HUDEP-2 (cell line): Measurements from ENCODE around the gene MED14.
A peak's percentile ranks its signal among the peaks of the same experiment; 100 is the strongest.
"Not testable (repeated sequence)": the region's sequence is repeated elsewhere in the genome, so short reads cannot be mapped to it uniquely, and the experiment has no call there.

Experiments
- DNase-seq, 76 experiments: peaks; one replicate each; lab custom pipeline; 2025; ENCODE audit not compliant: unreplicated experiment in 76 of 76; lab: John Stamatoyannopoulos, UW

Gene MED14

DNA sequence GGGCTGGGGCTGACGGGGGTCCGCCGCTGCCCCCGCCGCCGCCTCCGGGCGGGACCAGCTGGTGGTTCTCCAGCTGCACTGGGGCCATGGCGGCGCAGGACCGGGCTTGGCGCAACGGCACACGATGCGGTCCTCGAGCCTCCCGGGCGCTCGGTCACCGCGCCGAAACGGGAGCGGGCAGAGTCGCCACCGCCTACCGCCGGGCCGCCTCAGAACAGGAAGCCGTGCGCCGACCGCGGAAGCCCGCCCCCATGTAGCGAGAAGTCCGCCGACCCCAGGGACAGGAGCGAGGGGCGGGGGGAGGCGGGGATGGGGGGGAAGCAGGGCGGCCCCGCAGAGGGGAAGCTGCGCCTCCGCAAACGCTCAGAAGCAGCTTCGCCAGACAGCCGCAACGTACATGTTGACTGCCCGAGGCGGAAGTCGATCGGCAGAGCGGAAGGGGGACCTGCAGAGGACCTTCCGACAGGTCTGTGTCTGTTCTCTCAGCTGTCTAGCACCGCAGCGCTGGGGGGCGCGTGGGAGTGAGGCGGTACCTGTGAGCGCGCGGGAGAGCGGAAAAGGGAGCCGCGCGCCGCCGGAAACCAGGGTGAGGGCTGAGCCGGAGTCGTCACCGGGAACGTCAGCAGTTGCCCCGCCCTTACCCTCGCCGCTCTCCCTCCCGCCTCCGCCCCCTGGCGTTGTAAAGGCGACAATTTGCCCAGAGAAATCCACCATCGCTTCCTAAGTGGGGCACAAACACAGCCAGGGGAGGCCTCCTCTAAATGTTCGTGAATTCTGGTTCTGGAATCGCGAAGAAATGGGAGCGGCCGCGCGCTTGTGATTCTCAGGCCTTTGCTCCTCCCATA, at the start of gene MED14:
MED14 (minus strand) TSS at position 218 of the 845 bp plus-strand sequence; CDS start at position 88, 130 bp downstream.
- DNase-seq = peak in 75 of 76 experiments; percentile 1 to 89 (median 75)

DNA sequence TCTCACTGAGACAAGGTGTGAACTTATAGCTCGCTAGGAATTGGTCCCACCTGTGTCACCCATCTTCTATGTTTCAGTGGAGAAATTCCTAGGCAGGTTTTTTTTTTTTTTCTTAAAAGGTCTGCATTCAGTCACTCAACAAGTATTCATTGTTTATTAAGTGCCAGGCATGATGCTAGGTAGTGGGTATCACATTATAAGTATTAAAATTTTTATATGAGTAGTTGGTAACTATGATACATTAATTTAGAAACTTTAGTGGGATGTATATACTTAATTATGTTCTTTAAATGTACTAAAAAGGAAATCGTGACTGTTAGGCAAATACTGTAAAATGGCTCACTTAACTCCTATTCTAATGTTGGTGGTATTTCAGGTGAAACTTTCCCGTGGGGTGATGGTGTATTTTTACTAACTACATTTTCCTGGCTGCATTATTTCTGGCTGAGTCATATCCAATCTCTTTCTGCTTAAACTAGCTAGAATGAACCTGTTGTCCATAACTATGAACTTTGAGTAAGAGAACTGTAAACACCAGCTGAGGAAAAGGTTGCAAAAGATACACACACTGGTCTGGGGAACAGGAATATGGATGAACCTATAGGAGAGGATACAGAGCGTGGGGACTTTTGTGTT, 49.3 kb upstream of the MED14 start:
- no peak for DNase-seq

DNA sequence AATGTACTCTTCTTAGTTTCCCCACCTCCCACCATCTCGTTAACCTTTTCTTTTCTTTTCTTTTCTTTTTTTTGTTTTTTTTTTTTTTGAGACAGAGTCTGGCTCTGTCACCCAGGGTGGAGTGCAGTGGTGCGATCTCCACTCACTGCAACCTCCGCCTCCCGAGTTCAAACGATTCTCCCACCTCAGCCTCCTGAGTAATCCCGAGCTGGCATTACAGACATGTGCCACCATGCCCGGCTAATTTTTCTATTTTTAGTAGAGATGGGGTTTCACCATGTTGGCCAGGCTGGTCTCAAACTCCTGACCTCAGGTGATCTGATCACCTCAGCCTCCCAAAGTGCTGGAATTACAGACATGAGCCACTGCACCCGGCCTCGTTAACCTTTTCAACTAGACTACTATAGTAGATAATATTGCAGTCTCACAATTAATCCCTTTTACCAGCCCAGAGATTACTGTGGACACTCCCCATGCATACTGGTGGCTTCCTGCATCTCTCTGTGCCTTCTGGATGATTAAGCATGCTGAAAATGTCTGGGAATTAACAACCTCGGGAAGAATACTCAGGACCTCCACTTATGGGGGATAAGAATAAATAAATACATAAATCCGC, 47.4 kb upstream of the MED14 start:
- not testable (repeated sequence) for DNase-seq

DNA sequence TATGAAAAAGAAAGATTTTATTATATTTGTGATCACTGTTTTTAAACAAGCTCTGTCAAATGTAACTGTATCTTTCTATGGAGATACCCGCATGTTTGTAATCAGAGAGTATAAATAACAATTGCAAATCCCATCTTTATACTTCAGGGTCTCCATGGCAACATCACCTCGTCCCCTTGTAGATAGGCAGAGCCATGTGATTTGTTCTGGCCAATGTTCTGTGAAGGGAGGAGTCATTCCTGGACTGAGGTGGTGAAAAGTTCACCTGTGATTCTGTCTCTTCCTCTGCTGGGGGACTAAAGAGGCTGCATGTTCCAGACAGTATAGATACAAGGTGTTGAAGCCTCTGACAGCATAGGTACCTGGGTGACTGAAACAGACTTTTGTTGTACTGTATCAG, 45.6 kb upstream of the MED14 start:
- no peak for DNase-seq

DNA sequence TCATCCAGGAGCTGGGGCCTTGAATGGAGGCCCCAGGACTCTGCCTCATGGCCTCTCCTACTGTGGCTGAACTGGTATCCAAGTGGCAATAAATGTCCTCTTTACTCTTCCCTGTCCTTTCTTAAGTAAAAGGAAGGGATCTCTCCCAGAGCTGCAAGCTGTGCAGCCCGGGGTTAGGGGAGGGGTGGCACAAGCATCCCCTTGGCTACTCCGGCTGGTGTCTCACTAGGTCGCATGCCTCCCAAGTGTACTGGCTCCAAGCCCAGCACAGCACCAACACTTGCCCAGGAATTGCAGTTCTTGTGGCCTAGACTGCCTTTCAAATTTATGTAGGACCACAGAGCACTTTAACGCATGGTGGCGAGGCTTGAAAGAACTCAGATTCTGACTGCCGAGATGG, 44.7 kb upstream of the MED14 start:
- DNase-seq = no peak

DNA sequence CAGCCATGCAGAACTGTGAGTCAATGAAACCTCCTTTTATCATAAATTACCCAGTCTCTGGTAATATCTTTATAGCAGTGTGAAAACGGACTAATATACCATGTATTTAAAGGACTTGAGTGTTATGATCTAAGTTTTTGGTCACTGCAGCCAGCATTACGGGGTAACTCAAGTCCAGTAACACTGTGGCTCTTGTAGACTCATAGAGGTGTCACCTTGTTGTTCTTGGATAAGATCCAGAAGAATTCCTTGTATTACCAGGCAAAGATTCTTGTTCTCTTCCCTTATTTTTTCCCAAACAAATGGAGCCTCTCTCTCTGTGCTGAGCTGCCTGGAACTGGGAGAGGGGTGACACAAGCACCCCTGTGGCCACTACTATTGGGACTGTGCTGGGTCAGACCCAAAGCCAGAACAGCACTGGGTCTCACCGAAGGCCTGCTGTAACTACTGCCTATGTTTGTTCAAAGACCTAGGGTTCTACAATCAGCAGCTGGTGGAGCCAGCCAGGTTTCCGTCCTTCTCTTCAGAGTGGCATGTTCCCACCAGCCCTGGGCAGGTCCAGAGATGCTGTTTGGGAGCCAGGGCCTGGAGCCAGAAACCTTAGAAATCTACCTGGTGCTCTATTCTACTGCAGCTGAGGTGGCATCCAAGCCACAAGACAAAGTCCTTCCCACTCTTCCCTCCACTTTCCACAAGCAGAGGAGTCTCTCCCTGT, 43.7 kb upstream of the MED14 start:
- no peak for DNase-seq

DNA sequence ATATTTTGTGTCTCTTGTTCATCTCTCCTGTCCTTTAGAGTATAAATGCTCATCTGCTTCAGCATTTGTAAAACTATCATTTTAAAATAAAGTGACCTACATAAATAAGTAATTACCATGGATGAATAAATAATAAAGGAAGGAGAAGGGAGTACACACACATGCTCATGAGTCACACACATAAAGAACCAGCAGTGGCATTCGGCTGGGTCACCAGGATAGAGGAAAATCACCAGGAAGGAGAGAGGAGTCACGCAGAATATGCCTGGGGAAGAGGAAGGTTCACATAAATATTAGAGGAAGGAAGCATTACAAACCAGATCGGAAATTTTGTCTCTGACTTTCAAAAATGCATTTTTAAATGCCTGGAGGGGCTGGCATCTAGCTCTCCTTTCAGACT, 38.5 kb upstream of the MED14 start:
- DNase-seq = no peak

DNA sequence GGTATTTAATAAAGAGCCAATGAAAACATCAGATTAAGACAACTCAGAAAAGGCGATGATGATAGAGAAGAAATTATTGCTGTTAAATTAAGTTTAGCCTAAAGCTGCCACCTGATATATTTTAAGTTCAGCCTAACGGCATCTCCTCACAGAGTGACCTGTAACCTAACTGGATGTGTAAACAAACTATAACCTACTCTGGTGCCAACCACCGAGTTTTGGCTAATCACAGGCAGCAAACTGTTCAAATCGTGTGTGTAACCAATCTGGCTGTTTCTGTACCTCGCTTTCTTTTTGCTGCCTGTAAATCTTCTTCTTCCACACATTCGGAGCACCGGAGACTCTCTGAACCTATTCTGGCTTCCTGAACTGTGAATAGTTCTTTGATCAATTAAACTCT, 37.8 kb upstream of the MED14 start:
- DNase-seq = no peak

DNA sequence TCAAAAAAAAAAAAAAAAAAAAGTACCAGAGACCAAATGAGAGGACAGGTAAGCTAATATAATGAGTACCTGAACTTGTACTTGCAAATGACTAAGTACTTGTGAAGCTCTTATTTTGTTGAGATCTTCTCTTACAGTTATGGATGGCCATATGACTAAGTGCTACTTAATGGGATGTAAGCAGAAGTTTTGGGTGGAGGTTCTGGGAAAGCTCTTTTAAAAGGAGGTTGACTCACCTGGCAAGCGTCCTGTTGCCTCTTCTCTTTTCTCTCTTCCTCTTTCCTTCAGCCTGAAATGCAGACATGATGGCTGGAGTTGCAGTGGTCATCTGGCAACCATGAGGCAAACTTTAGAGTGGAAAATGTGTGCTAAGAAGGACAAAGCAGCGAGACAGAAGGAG, 36.9 kb upstream of the MED14 start:
- DNase-seq = no peak

DNA sequence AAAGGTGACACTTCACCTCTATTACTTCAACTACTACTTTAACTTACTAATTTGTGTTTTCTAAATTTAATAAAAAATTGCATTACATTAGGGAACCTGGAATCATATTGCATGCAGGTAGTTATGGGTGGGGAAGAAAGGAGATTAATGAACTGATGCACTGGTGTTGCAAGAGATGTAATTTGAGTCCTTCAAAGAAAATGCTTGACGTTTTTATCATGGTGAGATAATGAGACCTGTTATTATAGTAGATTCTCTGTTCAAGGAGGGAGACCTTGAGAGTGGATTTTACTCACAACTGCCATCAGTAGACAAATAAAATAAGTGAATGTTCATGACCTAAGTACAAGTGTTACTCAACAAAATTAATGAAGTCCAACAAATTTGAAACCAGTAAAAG, 26.4 kb upstream of the MED14 start:
- no peak for DNase-seq

DNA sequence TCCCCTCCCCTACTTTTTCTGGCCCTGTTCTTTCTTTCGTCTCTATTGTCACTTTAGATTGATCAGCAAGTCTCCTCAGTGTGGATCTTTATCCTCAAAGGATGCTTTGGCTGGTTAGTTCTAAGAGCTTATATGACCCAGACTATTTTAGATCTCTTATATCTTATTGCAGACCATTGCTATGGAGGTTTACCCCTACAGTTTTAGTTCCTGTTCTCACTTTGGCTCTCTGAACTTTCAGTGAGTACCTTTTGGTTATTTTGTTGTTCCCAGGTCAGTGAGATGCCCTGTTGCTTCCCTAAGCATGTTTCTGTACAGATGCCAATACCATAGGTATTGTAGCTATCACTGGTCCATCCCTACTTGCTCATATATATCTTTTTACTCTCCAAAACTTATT, 24.0 kb upstream of the MED14 start:
- DNase-seq = no peak

DNA sequence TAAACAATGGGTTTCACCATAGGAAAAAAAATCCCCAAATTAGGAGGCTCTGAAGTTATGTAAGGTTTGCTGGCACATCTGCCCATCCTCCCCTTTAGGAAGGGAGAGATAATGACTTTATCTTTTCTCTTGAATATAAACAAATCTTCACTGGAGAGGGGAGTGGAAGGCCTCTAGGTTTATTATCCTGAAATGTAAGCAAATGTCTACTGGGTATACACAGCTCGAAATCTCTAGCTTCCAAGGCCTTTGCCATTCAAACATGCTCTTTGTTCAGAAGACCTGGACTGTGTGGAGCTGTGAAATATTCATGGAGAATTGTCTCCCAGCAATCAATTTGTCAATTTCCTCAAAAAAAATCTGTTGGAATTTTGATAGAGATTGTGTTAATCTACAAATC, 21.7 kb upstream of the MED14 start:
- DNase-seq = no peak

DNA sequence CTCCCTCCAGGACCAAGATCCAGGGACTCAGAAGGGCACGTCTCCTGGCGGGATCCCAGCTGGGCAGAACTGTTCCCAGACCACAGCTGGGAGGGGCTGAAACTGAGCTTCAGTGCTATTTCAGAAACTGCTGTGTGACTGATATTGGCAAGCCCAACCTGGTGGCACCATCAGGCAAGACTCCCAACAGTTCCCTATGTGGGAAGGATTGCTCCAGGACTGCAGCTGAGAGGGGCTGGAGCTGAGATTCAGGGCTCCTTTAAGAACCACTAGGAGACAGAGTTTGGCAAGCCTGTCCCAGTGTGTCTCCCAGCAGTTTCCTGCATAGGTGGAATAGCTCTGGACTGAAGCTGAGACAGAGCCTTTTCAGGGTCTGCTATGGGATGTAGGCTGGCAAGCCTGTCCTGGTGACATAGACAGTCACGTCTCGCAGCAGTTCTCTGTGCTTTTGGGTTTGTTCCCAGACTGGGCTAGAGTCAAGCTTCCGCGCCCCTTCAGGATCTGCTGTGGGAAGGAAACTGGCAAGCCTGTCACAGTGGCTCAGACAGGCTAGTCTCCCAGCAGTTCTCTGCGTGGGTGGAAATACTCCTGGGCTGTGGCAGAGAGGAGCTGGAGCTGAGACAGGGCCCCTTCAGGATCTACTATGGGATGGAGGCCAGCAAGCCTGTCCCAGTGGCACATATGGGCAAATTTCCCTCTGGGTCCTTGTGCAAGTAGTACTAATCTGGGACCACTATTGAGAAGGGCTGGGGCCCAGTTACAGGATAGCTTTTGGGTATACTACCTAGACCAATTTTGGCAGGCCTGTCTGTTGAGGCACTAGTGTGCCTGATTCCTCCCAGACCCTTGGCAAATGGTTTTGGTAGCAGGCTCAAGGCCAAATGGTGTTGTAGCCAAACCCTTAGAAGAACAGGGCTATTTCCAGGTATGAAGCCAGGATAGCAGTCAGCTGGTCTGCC, 20.2 kb upstream of the MED14 start:
- no peak for DNase-seq

DNA sequence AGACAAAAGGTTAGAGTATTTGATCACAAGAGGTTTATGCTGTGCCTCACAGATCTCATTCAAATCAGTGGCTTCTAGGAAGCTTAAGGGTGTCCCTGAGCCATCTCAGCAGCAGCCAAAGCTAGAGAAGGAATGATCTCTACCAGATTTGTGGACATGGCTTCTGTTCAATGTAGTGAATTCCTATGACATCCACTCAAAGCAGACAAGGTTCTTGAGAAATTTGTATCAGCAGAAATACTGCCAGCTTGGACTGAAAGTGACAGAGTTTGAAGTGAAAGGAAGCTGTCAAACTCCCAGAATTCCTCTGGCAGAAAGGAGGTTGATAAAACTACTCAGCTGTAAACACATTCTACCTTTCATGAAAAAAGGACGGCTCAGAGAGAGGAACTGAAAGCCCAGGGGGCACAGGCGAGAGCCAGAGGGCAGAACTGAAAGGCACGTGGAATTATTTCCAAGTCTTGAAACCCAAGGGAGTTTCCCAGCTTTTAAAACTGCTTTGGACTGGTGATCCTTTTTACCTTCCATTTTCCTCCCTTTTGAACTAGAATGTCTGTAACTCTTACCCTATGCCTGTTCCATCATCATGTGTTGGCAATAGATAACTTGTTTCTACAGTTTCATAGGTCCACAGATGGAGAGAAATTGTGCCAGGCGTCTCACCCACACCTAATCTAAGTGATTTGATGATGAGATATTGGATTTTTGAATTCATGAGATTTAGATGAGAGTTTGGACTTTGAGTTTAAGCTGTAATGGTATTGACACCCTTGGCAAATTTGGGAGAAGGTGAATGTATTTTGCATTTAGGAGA, 14.5 kb upstream of the MED14 start:
- DNase-seq = no peak

DNA sequence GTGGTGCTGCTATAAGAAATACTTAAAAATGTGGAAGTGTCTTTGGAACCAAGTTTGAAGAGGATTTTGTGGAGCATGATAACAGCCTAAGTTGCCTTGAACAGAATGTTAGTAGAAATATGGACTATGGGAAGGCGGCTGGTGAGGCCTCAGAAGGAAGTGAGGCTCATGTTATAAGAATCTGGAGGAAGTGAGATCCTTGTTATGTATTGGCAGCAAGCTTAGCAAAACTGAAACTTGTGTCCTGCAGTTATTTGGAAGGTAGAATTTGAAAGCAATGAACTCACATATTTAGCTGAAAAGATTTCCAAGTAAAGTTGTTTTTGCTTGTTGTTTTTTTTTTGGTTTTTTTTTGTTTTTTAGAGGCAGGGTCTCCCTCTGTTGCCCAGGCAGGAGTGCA, 13.6 kb upstream of the MED14 start:
- no peak for DNase-seq

DNA sequence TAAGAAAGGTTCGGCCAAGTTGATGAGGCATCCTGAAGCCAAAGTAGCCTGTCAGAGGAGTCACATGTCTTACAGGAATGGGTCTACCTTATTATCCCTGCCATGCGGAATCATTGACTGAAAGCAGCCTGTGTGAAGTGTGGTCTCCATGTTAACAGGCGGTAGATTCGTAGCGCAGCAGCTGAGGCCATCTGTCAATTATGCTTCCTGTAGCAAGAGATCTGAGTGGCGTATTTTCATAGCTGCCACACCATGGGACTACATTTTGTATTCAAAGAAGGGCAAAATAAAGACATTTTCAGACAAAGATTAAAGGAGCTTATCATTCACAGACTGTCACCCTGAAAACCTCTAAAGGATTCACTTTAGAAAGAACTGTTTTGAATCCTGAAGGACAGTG, 11.2 kb upstream of the MED14 start:
- DNase-seq = no peak

DNA sequence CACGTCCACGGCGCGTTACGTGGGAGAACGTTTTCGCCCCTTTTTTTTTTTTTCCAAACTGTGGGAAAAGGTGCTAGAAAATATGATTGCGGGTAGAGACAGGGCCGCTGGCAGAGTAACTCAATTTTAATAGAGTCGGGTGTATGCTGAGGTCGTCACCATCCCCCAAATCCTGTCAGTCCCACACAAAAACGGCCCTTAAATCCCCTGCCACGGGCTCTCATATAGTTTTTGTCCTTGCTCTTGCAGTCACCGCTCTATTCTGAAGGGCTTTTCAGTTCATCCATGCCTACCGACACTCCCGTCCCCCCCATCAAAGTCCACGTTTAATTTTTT, 796 bp upstream of the MED14 start:
- DNase-seq = no peak

DNA sequence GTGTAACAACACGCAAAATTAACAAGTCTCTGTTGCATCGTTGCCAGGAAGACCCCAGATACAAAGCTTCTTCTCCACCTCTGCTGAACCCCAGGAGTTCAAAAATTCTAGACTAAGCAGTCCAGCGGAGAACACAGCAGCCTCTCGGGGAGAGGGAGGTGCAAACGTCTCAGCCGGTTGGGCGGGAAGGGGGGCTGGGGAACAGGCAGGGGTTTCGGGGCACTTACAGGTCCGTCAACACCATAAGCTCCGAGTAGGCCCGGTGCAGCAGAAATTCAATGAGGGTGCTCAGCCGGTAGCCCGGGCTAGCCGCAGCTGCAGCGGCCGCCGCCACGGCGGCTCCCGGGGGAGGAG, 394 bp downstream of the MED14 start:
- peak in 3 of 76 experiments; percentile 3 to 24 (median 3) for DNase-seq

DNA sequence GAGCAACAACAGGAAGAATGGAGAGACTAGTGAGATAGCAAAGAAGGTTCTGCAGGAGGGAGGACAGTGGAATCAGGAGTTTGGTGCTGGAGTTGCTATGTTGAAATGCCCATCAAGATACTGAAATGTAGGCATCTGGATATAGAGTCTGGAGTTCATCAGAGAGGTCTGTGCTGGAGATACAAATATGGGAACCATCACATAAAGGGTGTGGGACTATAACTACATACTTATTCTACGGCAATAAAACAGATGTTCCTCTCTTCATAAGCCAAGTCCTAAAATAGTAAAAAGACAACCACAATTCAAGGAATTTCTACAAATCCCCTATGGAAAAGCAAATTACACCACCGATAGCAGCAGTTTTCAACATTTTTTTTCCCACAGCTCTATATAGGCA, 1.6 kb downstream of the MED14 start:
- DNase-seq = no peak
